ENCODE data around the gene C19orf25.
"Not testable (repeated sequence)": the region's sequence is repeated elsewhere in the genome, so short reads cannot be mapped to it uniquely, and the experiment has no call there.

The C19orf25 gene

GRCh38 chr19:1478934-1479707, at the start of gene C19orf25:
TSS of gene C19orf25 (minus strand) at chr19:1479215. CDS start at chr19:1478903, 312 bp downstream.
- peak; percentile 80 for DNase-seq (ENCODE audit: low read depth)

- no peak for DNase-seq (ENCODE audit: low read depth)
Observed at GRCh38 chr19:1527650-1528309, 48.8 kb upstream of the C19orf25 start.

DNA sequence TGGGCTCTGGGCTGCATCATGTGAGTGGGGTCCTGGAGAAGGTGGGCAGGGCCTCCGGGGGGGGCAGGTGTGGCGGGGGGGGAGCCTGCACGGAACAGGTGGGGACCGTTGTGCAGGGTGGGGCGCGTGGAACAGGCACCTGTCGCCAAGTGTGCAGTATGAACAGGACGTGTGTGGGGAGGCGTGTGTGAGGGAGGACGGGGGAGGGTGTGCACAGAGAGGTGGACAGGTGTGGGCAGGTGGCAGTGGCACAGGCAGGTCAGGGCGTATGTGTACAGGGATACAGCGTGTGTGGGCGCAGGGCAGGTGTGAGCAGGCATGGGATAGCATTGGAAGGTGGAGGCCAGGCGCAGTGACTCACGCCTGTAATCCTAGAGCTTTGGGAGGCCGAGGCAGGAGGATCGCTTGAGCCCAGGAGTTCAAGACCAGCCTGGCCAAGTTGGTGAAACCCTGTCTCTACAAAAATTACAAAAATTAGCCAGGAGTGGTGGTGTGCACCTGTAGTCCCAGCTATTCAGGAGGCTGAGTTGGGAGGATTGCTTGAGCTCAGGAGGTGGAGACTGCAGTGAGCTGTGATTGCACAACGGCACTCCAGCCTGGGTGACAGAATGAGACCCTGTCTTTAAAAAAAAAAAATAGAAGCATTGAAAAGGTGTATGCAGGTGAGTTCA, 48.1 kb upstream of the C19orf25 start:
- DNase-seq (ENCODE audit: low read depth): no peak

- no peak for DNase-seq (ENCODE audit: low read depth)
Observed at GRCh38 chr19:1526066-1526778, 47.2 kb upstream of the C19orf25 start.

DNA sequence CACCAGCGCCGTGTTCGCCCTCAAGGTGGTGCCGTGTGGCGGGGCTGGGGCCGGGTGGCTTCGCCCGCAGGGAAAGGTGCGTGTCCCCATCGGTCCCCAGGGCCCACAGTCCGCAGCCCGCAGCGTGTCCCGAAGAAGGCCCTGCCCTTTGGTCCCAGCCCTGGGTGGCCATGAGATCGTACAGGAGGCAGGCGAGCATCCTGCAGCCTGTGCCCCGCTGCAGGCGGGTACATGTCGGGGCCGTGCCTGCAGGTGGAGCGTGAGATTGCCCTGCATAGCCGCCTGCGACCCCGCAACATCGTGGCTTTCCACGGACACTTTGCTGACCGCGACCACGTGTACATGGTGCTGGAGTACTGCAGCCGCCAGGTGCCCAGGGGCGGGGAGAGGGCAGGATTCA, 46.3 kb upstream of the C19orf25 start:
- DNase-seq (ENCODE audit: low read depth): no peak

DNA sequence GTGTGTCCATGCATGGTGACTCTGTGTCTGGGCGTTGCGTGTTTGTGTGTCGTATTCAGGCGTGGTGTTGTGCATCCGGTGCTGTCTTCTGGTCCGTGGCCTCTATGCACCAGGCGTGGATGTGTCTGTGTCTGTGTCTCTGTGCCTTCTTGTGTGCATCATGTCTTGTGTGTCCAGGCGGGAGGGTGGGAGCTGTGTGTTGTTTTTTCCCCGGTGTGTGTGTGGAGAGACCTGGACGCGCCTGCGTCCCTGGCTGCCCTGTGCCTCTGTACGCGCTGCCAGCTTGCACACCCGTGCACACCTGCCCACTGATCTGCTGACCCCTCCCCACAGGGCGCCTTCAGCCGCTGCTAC, 45.9 kb upstream of the C19orf25 start:
- DNase-seq (ENCODE audit: low read depth): no peak

DNA sequence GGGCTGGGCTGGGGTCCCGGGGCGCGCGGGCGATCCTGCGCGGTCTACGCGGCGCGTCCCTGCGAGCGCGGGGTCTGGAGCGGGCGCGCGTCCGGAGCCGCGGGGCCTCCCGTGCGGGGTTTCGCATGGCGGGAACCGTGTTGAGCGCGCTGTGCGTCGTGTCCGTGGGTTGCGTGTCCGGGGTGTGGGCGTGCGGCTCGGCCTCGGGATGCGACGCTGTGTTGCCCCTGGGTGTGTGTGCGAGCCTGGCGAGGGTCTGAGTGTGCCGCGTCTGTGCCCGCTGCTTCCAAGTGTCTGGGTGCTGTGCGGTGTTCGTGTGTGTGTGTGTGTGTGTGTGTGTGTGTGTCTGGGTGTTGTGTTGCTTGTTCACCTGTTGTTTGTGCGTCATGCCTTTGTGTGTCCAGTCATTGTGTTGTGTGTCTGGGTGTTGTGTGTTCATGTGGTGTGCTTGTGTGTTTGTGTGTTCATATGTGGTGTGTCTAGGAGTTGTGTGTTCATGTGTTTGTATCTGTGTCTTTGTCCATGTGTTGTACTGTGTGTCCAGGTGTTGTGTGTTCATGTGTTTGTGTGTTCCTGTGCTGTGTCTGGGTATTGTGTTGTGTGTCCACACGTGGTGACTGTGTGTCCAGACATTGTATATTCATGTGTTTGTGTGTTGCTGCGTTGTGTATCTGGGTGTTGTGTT, 45.4 kb upstream of the C19orf25 start:
- no peak for DNase-seq (ENCODE audit: low read depth)

DNA sequence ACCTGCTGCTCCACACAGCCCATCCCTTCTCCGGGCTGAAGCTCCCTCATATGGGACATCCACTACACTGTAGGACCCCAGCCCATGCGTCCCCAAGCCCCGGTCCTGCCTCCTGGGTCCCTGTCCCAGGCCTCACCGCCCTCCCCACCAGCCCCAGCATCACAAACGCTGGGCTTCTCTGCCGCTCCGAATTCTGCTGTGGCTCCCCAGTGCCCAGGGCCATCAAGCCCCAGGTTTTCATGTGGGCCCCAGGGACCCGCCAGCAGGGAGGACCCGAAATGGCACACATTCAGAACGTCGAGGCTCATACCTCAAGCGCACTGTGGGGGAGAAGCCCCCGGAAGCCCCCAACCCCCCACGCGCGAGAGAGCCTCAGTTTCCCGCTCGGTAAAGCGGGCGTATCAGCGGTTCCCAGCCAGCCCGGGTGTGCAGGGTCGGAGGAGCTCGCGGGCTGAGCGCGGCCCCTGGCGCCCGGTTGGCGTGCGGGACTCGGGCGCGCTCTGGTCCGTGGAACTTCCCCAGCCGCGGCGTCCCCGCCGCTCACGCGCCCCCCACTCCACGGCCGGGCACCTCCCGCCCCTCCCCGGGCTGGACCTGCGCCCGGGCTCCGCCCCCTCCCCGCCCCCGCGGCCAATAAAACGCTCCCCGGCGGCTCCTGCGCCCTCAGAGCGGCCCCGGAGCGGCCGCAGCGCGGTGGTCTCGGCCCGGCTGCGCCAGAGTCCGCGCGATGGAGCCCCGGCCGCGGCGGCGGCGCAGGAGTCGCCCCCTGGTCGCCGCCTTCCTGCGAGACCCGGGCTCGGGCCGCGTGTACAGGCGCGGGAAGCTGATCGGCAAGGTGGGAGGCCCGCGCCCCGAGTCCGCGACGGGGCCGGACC, 44.6 kb upstream of the C19orf25 start, which contains the start of gene PLK5:
Gene PLK5, plus strand, starts transcription at position 666 of the 875 bp plus-strand sequence. CDS start 2,920 bp downstream, outside the sequence.
- DNase-seq (ENCODE audit: low read depth): no peak

DNA sequence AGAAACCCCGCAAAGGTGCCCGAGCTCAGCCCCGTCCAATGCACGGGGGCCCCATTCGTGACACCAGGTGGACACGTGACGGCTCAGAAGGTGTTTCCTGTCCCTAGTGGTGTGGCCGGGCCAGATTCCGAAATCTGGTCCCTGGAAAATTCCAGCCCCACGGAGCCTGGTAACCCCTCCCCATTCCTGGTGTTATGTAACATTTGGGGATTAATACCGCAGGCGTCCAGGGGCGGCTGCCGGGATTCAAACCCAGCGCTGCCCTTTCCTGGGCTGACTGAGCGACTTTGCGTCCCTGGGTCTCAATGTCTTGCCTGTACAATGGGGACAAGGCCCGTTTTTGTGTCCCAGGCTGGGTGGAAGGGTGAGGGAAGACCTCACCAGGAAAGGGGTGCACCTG, 43.8 kb upstream of the C19orf25 start:
- no peak for DNase-seq (ENCODE audit: low read depth)

- no peak for DNase-seq (ENCODE audit: low read depth)
Observed at GRCh38 chr19:1522061-1522460, 43.0 kb upstream of the C19orf25 start.

DNA sequence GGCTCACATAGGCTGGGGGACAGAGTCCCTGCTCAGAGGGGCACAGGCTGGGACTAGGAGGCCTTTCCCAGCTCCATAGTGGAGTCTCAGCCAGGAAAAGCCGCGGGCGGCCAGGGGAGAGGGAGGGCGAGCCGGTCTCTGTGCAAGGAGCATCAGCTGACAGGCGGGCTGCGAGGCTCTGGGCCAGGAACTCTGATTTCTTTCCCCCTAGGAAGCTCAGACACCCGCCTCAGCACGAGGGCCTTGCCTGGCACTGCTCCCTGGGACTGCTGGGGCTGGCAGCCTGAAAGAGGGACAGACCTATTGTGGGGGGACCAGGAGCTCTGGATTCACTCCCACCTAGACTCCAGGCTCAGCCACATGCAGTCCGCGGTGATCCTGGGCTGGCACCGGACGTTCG, 42.6 kb upstream of the C19orf25 start:
- DNase-seq (ENCODE audit: low read depth): no peak

- DNase-seq (ENCODE audit: low read depth): no peak
Observed at GRCh38 chr19:1520203-1520780, 41.3 kb upstream of the C19orf25 start.

- not testable (repeated sequence) for DNase-seq (ENCODE audit: low read depth)
Observed at GRCh38 chr19:1519802-1520201, 40.8 kb upstream of the C19orf25 start.

GRCh38 chr19:1518471-1518870, 39.5 kb upstream of the C19orf25 start:
- no peak for DNase-seq (ENCODE audit: low read depth)

- DNase-seq (ENCODE audit: low read depth): no peak
Observed at GRCh38 chr19:1516395-1516753, 37.4 kb upstream of the C19orf25 start.

DNA sequence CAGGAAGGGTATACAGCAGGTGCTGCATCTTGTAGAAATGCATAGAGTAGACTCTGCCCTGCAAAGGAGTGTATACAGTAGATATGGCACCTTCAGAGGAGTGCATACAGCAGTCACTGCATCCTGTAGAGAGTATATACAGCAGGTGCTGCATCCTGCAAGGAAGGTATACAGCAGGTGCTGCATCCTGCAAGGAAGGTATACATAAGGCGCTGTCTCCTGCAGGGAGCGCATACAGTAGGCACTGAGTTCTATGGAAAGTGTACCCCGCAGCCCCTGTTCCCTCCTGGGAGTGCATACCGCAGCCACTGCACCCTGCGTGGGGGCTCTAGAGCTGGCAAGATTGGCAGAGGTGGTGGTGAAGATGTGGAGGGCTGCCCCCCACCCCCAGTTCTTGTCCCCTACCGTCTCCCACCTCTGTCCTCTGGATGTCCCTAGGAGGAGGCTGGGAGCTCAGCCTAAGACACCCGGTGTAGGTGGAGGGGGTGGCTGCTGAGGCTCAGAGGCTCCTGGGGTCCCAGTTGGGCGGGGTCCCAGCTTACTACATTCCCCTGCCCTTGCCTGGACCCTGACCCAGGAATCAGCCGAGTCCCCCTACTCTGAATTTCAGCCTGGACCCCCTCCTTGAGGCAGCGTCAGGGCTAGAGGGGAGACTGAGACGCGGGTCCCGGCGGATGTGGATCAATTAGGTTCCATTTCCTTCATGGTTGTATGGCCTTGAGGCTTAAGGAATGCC, 36.1 kb upstream of the C19orf25 start:
- DNase-seq (ENCODE audit: low read depth): no peak

GRCh38 chr19:1514295-1514661, 35.3 kb upstream of the C19orf25 start:
- no peak for DNase-seq (ENCODE audit: low read depth)

- peak; percentile 42 for DNase-seq (ENCODE audit: low read depth)
Observed at GRCh38 chr19:1513499-1514294, 34.7 kb upstream of the C19orf25 start.
